CD4-positive, alpha-beta T cell treated with Interleukin-6 for 4 hours (primary cell): ENCODE measurements around the gene TGFBI.

Source experiments
- DNase-seq: peaks from one replicate; pipeline ENCODE4 v3.0.0-alpha.2; 2020; ENCODE audit warnings: mixed read lengths

The TGFBI gene

GRCh38 chr5:136094913-136095641 lies 66.3 kb downstream of the TGFBI start:
- no peak for DNase-seq

- no peak for DNase-seq
Observed at GRCh38 chr5:136098176-136098575, 69.4 kb downstream of the TGFBI start.

GRCh38 chr5:136099870-136100269 lies 71.1 kb downstream of the TGFBI start:
- no peak for DNase-seq

- DNase-seq: no peak
Observed at GRCh38 chr5:136101884-136102283, 73.1 kb downstream of the TGFBI start.

GRCh38 chr5:136103118-136103517 lies 74.3 kb downstream of the TGFBI start:
- no peak for DNase-seq

GRCh38 chr5:136104306-136104965 lies 75.6 kb downstream of the TGFBI start:
- no peak for DNase-seq

- no peak for DNase-seq
Observed at GRCh38 chr5:136106351-136107031, 77.7 kb downstream of the TGFBI start.

- DNase-seq: no peak
Observed at GRCh38 chr5:136108180-136108611, 79.4 kb downstream of the TGFBI start.

GRCh38 chr5:136108766-136109165 lies 80.0 kb downstream of the TGFBI start:
- DNase-seq: no peak

- DNase-seq: no peak
Observed at GRCh38 chr5:136109453-136110135, 80.8 kb downstream of the TGFBI start.
